C4-2B (cell line): ENCODE data around the gene FBXL17.

Source experiments
- CTCF ChIP-seq: fragments of 450-650 bp; conservative IDR thresholded peaks from 2 replicates; pipeline ENCODE4 v1.5.1; 2017; ENCODE audit warnings: mild to moderate bottlenecking
- ZFX ChIP-seq: fragments of 450-650 bp; IDR thresholded peaks from 2 replicates; pipeline ENCODE4 v1.6.1; 2017

- no peak for TF ChIP-seq CTCF
- no peak for TF ChIP-seq ZFX
Observed at GRCh38 chr5:107936515-107936914, 445.4 kb downstream of the FBXL17 start.
